Measurements from ENCODE around the gene HSD17B8.
A peak's percentile ranks its signal among the peaks of the same experiment; 100 is the strongest.
"Not testable (repeated sequence)": the region's sequence is repeated elsewhere in the genome, so short reads cannot be mapped to it uniquely, and the experiment has no call there.

Gene HSD17B8

GRCh38 chr6:33207552-33208090, 3.2 kb downstream of the HSD17B8 start:
- DNase-seq: peak in 1 of 2 donors; percentile 24

DNA sequence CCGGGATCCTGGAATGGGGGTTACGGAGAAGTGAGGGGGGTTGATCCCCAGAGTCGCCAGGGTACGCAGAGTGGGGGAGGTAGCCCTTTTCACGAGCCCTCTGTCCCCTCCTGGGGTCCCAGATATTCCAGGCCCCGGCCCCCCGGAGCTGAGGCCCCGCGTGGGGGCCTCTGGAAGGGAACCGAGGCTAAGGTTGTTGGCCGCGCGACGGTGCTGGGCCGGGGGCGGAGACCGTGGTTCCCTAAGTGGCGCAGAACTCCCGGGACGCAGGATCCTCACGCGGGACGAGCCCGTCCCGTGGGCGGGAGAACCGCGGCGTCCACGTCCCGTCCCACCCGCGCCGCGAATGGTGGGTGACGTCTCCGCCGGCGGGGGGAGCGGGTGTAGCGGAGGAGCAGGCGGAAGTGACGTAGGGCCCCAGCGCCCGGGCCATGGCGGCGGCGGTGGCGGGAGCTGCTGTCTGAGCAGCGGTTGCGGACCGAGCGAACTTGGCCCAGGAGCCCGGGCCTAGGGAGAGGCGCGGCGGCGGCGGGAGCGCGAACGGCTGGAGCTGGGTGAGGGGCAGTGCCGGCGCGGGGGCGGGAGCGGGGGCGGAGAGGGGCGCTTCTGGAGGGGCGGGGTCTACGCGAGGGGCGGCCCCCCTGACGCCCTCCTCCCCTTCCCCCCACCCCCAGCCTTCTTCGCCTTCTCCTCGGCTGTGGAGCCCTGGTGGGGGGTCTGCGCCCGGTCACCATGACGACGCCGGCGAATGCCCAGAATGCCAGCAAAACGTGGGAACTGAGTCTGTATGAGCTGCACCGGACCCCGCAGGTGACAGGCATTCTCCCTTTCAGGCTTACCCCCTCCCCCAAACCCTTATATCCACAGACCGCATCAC, 3.9 kb downstream of the HSD17B8 start, which contains the start of gene RING1:
Gene RING1, plus strand, starts transcription at position 410 of the 877 bp plus-strand sequence. Its CDS starts 323 bp downstream, at position 733.
- DNase-seq: peak; percentile 88 to 89

GRCh38 chr6:33209856-33210255, 5.4 kb downstream of the HSD17B8 start:
- DNase-seq: no peak

DNA sequence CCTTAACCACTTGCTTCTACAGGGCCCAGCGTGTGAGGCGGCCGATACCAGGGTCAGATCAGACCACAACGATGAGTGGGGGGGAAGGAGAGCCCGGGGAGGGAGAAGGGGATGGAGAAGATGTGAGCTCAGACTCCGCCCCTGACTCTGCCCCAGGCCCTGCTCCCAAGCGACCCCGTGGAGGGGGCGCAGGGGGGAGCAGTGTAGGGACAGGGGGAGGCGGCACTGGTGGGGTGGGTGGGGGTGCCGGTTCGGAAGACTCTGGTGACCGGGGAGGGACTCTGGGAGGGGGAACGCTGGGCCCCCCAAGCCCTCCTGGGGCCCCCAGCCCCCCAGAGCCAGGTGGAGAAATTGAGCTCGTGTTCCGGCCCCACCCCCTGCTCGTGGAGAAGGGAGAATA, 6.7 kb downstream of the HSD17B8 start:
- DNase-seq: no peak

GRCh38 chr6:33211666-33212422, 7.4 kb downstream of the HSD17B8 start:
- no peak for DNase-seq

- DNase-seq: no peak
Observed at GRCh38 chr6:33212857-33213165, 8.4 kb downstream of the HSD17B8 start.

GRCh38 chr6:33213166-33213988, 8.9 kb downstream of the HSD17B8 start:
- no peak for DNase-seq

DNA sequence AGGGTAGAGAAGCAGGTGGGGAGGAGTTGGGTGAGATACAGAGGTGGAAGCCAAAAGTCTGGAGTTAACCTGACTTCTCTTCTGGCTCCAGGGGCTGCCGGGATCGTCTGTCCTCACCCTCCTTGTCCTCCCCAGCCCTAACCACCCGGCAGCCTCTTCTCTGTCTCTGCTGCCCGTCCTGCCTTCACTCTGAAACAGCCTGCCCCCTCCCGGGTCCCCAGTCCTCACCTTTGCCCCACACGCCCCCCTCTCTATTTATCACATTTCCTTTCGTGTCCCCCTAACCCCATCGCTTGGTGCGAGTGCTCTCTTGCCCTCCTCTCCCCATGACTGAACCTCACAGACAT, 9.5 kb downstream of the HSD17B8 start:
- DNase-seq: no peak

- DNase-seq: no peak
Observed at GRCh38 chr6:33215271-33216116, 11.0 kb downstream of the HSD17B8 start.

DNA sequence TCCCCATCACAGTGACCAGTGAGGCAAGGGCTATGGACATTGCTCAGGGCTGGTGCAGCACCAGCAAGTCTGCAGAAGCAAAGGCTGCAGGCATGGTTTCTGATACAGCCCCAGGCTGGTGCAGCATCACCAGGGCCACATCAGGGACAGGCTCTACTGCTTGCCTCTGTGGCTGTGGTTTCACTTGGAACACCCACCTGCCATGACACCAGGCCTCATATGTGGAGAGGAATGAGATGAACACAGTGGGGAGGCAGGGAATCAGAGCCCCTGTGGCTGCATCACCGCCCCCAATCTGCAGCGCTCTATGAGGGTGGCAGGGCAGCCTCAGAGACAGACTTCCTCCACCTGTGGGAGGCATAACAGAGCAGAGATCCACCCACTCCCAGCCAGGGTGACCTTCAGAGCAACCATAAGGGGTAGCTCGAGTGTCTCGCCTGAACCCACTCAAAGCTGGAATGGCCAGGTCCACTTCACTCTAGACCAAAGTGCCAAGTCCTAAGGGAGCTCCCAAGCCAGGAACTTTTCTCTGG, 11.7 kb downstream of the HSD17B8 start:
- no peak for DNase-seq

- no peak for DNase-seq
Observed at GRCh38 chr6:33217246-33217645, 12.8 kb downstream of the HSD17B8 start.

DNA sequence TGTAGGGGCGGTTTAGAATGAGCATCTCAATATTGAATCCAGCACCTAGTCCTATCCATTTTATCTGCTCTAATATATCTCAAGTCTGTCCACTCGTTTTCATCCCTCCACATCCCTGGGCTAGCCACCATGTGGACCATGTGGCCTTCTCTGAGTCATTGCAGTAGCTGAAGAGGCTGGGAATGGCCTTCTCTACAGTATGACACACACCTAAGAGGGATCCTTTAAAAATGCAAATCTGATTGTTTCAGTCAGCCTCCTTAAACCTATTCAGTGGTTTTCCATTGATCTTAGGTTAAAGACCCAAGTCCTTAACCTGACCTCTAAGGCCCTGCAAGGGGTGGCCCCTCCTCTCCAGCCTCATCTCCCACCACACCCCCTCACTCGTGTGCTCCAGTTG, 13.2 kb downstream of the HSD17B8 start:
- DNase-seq: no peak

DNA sequence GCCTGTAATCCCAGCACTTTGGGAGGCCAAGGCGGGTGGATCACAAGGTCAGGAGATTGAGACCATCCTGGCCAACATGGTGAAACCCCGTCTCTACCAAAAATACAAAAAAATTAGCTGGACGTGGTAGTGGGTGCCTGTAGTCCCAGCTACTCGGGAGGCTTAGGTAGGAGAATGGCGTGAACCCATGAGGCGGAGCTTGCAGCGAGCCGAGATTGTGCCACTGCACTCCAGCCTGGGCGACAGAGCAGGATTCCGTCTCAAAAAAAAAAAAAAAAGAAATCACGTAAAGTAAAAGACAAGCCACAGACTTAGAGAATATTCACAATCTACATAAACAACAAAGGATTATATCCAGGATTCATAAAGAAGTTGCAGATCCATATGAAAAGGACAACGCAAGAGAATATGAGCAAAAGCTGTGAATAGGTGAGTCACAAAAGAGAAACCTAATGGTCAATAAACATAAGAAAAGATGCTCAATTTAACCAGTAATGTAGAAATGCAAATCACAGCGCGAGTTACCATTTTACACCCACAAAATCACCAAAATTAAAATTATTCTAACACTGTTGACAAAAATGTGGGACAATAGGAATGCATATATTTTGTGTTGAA, 22.2 kb downstream of the HSD17B8 start:
- not testable (repeated sequence) for DNase-seq

DNA sequence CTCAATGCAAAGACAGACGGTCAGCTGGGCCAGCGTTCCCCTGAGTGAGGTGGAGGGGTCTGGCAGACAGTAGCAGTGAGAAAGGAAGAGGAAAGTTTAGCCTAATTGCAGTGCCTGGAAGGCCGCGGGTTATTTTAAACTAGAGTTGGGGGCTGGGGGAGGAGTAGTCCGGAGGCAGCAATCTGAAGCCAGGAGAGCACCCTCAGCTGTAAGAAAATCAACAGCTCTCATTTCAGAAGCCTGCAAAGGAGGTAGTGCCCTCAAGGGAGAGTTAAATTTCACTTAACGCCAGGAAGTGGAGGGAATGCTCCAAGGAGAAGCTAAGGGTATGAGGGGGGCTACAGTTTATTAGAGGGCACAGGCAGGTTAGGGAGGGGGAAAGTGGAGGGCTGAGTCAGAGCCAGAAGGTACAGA, 30.8 kb downstream of the HSD17B8 start:
- no peak for DNase-seq

DNA sequence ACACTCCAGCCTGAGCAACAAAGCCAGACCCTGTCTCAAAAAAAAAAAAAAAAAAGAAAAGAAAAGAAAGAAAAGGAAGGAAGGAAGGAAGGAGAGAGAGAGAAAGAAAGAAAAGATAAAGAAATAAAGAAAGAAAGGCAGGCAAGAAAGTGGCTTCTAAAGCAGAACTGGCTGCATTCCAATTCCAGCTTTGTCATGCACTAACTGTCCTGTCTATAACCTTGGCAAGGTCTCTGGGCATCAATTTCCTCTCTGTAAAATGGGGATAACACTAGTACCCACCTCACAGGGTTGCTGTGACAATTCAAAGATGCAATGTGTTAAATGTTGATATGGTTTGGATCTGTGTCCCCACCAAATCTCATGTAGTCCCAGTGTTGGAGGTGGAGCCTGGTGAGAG, 31.9 kb downstream of the HSD17B8 start:
- no peak for DNase-seq

GRCh38 chr6:33236852-33237251, 32.4 kb downstream of the HSD17B8 start:
- no peak for DNase-seq

- no peak for DNase-seq
Observed at GRCh38 chr6:33237741-33238140, 33.3 kb downstream of the HSD17B8 start.

DNA sequence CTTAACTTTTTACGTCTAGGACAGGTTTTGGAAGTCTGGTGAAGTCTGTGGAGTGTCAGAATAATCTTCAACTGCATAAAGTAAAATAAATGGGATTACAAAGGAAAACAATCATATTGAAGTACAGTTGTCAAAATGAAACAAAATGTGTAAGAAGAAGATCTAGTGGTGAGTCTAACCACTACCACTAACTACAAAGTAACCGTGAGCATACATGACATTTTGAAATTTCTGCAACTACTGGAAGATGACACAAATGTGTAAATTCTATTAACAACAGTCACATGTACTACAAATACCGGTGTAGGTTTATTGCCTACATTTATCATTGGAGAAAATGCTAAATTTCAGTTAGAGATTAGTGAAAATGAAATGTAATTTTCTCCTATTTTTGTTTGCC, 37.5 kb downstream of the HSD17B8 start:
- no peak for DNase-seq

DNA sequence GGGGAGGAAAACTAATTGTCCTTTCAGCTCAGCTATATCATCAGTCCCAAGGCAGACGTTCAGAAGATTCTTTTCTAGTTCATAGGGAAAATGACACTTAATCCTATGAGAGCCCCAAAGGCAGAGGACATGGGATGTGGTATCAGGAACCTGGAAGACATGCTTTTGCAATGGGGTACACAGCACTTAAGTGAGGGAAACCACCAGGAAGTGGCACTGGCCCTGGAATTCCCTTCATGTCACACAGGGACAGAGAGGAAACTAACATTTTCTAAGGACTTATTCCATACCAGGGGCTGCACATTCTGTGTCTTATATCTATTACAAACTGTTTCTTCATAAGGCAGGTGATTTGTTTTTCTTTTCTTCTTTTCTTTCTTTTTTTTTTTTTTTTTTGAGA, 39.0 kb downstream of the HSD17B8 start:
- DNase-seq: no peak

DNA sequence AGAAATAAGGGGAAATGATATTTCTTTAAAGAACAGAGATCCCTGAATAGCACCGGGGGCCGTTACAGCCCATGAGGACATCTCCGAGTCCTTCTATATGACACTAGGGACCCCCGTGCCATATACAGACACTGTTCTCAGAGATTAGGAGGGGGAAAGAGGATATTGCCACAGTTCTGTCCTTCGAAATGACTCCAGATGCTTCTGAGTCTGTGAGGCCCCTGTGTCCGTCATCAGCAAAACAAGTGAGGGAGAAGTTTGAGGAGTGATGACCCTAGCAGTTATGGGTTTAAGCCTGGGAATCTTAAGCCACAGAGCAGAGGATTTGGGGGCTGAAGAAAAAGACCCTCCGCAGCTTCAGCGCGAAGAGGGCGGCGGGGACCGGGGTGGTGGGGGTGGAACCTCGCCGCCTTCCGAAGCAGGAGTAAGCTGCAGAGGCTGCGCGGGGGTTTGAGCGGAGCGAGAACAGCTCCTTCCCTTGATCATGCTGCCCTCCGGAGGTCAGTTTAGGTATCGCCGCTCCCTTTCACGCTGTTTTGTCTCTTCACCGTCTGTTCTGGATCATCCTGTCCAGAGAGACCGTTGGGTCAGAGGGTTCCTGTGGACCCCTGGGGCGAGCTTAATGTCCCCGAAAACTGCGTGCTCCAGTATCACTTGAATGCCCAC, 43.7 kb downstream of the HSD17B8 start:
- peak; percentile 88 to 94 for DNase-seq

- DNase-seq: no peak
Observed at GRCh38 chr6:33248643-33248931, 44.1 kb downstream of the HSD17B8 start.
